NCI-H1092 (cell line): ENCODE results near the gene PDE4DIP.
"Not testable (repeated sequence)": the region's sequence is repeated elsewhere in the genome, so short reads cannot be mapped to it uniquely, and the experiment has no call there.

Experiments used
- DNase-seq: peaks from one replicate; lab custom pipeline; 2025; lab: John Stamatoyannopoulos, UW

PDE4DIP gene

DNA sequence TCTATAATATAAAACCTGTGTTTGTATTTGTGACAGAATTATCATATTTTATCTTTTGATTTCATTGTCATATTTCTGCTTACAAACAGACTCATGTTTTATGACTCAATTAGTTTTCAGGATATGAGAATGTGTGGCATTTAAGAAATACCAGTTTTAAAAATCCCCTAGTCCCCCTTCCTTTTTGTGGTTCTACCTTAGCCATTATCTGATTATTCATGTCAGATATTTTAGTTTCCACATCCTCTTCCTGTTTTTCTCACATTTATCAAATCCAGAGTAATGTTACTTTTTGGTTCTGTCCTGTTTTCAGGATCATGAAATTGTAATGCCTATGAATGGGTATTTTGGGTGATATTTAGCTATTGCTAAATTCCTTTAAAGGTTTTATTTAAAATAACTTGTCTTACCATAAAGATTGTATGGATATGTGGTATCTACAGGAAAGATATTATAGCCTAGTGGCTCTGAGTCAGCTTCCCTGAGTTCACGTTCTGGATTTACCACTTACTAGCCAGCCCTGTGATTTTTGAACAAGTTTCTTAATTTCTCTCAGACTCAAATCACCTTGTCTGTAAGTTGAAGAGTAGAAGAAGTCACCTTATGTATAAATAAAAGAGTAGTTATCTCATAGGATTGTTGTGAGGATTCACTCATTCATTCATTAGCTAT lies 131.8 kb downstream of the PDE4DIP start:
- not testable (repeated sequence) for DNase-seq

DNA sequence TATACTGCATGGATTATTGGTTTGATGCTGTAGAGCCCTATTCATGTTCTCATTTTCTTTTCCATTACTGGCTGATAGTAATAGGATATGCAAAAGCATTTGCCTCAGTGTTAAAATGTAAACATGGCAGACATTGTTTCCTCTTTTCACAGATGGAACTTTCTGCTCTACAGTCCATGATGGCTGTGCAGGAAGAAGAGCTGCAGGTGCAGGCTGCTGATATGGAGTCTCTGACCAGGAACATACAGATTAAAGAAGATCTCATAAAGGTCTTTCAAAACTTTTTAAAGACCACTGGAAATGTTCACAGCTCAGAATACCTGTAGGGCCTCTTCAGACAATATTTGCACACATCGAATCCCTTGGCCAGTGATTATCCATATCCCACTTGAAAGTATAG lies 133.6 kb downstream of the PDE4DIP start:
- not testable (repeated sequence) for DNase-seq

DNA sequence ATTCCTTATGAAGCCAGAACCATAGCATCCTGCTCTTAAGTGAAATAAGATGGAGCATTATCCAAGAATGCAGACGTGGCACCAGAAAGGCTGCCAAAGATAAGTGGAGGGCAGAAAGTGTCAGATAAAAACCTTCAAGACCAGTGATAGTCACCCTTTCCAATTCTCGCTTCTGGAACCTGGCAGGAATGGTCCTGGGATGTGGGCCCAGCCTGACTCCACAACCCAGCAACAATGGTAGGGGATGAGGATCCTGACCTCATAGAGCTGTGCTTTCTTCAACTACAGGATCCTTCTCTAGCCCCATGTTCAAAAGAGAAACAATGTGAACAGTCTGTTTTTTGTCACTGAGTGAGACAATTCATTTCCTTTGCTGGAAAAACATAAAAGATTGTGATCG lies 145.2 kb downstream of the PDE4DIP start:
- not testable (repeated sequence) for DNase-seq

DNA sequence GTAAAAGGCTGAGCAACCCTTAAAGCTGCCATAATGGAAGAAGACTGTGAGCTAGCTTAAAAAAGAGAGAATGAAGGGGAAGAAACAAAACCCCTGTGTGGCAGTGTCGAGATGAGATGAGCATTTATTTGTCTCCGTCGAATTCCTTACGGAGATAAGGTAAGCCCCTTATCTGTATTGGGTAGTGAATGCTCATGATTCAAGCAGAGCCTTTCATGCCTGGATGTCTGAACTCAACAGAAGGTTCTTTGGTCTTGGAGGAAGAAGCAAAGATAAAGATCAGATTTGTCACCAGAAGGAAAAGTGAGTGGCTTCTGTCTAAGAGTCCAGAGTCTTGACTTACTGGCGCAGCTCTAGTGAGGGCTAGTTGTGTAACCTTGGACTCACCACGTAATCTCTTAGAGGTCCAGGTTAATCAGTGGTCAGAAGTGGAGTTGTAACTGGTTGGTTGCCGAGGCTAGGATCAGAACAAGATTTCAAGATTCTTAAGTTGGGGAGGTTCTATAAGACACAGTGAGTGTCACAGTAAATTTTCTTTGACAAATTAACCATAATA lies 146.1 kb downstream of the PDE4DIP start:
- not testable (repeated sequence) for DNase-seq

DNA sequence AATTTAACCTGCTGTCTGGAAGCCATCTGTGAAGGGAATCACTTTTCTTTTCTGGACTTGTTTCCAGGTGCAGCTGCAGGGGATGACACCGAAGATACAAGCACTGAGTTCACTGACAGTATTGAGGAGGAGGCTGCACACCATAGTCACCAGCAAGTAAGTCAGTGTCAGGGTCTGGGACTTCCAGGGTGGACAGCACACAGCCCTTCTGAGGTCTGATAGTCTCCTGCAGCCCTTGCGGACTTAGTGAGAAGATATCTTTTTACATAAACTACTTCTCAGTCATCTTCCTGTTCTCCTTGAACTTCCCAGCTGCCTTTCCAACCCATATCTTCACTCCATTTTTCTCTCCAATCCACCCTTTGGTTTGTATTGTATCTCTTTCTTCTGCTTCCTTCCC lies 147.6 kb downstream of the PDE4DIP start:
- DNase-seq: not testable (repeated sequence)

DNA sequence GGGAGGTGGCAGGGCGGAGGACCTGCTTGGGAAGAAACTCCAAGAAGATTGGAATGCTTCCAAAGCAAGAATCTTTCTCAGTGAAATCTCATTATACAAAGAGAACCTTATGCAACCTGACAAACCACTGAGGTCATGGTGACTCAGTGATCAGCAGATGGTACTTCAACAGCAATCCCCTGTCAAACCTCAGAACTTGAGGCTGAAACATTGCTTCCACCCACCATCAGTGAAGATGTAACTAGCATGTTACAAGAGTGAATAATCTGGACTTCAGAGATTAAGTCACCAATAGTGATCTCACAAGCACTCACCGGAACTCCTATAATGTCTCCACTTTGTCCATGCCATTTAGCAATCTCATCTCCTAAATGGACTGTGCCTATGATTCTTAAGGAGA lies 148.1 kb downstream of the PDE4DIP start:
- DNase-seq: not testable (repeated sequence)

DNA sequence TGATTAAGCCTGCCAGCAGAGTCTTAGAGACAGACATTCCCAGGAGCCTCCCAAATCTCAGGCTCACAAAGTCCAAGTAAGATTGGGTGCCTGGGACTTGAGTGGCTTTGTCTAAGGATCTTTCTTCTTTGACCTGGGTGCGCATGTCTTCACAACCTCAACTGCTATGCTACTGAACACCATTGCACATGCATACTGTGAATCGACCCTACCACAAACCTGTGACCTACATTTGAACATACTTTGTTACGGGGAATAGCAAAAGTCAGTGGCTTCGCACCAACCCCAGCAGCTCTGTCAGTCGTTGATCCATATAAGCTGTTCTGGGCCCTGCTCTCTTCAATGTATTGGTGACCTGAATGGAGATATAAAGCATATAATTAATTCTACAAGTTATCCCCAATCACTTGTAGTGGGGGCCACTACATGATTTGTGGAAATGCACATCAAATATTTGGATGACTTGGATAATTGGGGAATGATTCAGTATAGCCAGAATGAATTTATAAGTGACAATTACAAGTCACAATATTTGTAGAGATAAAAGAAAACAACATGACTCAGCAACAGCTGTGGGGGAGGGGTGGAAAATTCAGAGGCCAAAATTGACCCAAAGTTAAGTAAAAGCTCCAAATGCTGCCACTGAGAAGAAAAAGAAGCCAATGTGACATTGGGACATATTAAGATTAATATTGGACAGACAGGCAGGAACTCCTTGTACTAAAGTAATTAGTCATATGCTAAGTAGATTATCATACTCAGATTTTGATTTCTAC lies 152.4 kb downstream of the PDE4DIP start:
- DNase-seq: not testable (repeated sequence)

DNA sequence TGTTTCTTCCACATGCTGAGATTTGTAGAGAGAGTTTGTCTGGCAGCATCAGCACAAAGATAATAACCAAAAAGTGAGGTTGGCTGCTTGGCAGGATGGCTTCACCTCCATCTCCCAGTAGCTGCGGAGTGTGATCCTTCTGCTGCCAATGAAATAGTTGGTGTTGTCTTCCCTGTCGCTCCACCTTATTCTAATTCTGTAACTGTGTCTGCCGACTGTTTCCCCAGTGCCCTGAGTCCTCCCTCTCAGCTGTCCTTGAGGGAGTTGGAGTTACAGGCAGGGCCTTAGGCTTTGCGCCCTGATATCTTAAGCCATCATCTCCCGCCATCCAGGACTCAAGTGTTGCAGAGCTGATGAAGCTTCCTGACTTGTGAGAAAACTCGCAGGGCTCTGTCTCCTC lies 153.2 kb downstream of the PDE4DIP start:
- DNase-seq: not testable (repeated sequence)

DNA sequence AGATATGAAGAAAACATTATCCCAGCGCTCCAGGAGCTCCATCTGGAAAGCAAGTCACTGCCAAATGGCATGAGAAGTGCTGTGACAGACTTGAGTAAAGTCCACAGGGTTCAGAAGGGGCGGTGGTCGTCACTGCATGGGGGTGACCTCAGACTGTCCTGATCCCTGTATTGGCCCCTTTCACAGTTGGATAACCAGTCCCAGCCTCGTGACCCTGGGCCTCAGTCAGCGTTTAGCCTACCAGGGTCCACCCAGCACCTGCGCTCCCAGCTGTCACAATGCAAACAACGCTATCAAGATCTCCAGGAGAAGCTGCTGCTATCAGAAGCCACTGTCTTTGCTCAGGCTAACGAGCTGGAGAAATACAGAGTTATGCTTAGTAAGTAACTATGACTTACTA lies 158.4 kb downstream of the PDE4DIP start:
- DNase-seq: not testable (repeated sequence)

DNA sequence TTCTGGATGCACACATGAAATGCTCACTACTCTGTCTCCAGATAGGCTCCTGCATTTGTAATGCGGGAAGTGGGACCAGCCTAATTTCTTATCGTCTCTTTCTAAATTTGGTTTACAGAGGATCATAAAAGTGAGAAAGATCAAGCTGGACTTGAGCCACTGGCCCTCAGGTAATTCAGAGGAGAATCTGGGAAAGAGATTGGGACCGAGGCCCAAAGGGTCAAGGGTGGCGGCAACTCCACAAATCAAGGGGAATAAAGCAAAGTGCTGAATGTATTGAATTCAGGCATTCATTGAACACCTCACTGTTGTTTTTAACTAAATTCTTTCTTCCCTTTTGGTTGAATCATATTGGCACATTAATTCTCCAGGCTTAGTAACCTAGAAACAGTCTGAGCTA lies 164.1 kb downstream of the PDE4DIP start:
- DNase-seq: not testable (repeated sequence)

DNA sequence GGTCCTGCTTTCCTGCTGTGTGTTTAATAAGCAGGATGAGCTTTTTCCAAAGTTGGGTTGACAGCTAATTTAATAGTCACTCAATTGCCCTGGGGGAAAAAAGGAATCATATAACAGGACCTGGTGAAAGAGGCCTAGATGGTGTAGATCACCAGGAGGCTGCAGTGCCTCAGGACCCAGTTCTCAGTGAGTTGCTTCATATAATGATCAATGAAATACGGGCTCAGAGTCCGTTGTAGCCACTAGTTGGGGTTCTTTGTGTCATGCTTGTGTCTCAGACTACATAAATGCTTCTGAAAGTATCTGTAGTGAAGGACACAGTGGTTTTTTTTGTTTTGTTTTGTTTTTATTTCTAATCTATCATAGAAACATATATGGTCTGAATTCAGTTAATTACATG lies 164.5 kb downstream of the PDE4DIP start:
- not testable (repeated sequence) for DNase-seq

DNA sequence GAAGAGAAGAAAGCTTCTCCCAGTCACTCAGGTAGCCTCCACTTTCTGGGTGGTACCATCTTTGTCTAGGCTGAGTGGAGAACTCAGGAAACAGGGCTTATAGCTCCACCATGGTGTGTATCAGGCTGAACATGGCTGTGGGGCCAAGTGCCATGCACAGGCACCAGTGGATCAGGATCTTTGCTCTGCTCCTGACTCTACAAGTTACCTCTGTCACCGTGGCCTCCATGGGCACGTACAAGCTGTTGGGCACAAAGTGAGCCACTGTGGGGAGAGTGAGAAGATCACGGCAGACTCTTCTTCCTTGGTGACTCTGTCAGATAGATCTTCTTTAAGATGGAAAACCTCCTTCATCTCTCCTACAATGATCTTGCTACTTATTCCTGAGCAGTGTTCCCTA lies 165.5 kb downstream of the PDE4DIP start:
- not testable (repeated sequence) for DNase-seq

DNA sequence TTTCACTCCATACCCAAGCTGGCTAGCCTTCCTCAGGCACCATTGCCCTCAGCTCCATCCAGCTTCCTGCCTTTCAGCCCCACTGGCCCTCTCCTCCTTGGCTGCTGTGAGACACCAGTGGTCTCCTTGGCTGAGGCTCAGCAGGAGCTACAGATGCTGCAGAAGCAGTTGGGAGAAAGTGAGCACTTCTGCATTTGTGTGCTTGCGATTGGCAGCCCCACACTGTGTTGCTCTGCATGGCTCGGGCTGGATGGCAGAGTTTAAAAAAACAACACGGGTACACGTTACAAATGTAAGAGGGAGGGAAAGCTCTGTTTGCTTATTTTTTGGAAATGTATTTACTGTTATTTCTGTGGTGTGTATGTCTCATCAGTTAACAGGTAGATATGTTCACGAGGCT lies 168.4 kb downstream of the PDE4DIP start:
- not testable (repeated sequence) for DNase-seq

DNA sequence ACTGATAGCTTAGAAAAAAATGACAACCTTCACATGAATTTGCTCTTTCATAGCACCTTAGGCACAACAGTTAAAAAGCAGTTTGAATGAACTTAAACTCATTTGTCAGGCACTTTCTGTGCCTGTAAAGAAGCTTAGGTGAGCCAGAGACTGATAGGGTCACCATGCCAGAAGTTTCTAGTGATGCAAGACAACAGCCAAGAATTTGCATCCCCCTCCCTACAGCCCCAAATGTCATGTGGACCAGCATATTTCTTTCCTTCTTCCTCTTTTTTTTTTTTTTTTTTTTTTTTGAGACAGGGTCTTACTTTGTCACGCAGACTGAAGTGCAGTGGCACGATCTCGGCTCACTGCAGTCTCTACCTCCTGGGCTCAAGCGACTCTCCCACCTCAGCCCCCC lies 169.3 kb downstream of the PDE4DIP start:
- DNase-seq: not testable (repeated sequence)

DNA sequence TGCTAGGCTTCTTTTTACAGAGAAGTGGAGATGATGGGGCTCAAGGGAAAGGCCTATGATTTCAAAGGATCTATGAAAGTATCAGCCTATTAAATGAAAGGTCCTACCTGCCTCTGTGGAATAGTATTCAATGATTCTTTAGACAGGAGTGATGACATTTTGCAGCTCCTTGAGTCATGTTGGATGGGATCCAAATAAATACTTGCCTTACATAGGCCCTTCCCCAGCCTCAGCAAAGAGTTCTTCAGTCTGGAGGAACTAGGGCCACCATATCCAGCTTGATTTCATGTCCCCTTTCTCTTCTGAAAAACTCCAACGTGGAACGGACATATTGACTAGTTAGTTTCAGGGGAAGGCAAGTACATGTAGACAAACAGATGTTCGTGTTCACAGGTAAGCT lies 171.3 kb downstream of the PDE4DIP start:
- not testable (repeated sequence) for DNase-seq

DNA sequence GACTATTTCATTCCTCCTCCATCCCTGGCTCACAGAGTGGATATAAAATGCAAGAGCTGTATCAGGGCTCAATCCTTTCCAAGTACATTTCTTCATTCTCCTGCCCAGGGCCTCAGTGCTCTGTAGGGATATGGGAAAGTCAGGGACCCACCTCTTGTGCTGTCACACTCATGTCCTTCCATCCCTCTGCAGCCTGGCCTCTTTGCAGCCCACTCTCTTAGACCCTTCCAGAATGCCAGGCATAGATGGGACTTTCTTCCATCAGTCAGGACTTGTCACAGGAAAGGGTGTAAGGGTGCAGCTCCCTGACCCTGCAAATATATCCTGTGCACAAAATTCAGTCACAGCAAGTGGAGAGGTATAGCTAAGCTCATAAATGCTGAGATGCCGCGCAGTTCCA lies 172.4 kb downstream of the PDE4DIP start:
- not testable (repeated sequence) for DNase-seq

DNA sequence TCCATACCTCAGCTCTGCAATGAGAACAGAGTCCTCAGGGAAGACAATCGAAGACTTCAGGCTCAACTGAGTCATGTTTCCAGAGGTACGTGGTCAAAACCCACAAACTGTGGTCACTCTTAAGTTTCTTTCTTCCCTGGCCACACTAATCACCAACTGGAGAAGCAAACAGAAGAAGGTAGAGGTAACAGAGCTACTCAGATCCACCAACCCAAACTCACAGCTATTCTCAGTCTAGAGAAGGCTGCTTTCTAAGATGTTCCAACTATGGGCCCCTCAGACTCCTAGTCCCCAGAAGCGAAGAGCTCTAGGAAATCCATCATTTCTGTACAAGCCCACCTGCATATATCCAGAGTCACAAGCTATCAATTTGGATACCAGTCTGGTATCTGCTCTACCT lies 174.3 kb downstream of the PDE4DIP start:
- not testable (repeated sequence) for DNase-seq

DNA sequence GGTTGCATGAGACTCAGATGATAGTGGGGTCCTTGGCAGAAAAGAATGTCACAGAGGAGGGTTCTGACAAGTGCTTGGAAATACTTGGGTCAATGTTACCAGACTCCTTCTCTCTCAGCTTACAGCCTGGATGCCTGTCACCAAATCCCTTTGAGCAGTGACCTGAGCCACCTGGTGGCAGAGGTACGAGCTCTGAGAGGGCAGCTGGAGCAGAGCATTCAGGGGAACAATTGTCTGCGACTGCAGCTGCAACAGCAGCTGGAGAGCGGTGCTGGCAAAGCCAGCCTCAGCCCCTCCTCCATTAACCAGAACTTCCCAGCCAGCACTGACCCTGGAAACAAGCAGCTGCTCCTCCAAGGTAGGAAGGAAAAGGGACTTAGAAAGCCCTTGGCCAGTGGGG lies 180.1 kb downstream of the PDE4DIP start:
- DNase-seq: not testable (repeated sequence)

DNA sequence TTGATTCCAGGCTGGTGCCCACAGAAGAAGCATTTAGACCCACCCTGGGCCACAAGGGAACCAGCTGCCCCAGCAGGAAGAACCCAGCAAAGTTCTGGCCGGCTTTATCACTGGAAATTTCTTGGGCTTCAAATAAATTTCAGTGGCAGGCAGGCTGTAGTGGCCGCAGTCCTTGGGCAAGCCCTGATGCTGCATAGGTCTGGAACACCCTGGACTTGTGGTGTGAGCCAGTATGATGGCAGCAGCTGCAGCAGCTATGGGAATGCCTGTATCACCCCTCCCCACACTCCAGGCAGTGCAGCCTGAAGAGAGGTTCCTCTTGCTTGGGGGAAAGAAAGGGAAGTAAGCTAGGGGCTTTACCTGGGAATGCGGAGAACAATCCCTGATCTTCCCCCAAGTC lies 189.7 kb downstream of the PDE4DIP start:
- DNase-seq: not testable (repeated sequence)

DNA sequence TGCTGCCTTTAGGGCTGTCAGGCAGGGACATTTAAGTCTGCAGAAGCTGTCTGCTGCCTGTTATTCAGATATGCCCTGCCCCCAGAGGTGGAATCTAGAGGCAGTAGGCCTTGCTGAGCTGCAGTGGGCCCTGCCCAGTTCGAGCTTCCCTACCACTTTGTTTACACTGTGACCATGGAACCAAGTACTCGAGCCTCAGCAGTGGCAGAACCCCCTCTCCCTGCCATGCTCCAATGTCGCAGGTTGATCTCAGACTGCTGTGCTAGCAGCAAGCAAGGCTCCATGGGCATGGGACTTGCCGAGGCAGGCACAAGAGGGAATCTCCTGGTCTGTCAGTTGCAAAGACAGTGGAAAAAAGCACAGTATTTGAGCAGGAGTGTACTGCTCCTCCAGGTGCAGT lies 198.8 kb downstream of the PDE4DIP start:
- DNase-seq: not testable (repeated sequence)

DNA sequence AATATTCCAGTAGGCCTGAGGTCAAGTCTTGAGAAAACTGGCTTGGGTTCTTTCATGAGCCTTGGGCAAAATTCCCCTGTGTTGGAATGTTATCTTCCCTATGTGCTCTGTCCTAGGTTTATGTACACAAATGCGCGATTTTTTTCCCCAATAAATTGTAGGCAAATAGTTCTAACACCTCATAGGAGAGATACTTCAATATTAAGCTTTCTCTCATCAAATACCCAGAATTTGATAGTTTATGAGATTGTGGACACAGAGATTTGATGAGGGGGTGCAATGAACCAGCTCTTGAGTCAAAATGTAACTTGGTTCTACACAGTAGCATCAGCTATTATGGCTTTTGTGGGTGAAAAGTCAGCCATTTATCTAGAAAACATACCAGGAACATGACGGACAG lies 220.4 kb downstream of the PDE4DIP start:
- not testable (repeated sequence) for DNase-seq

DNA sequence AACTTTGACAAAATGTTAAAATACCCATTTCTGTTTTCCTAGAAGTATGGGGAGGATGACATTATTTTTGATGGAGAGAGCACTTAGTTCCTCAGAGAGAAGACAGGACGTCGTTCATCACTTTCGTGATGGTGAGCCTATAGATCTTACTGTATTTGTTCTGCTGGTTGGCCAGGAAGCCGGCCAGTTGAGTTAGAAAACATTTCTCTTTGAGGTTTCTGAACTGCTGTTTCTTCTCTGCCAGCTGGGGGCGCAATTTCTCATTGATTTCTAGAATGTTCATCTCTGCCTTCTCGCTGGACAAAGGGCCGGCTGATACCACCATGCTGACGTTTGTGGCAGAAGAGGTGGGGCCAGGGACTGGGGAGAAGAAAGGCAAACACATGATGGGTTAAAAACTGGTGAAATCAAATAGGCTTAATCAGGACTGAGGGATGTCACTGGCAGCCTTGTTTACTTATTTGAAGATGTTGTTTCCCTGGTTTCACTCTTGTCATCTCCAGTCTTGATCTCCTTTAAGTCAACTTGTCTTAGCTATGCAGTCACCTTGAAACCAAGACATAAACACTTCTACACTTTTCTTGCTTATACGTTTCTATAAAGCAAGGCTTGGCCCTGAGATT lies 231.4 kb downstream of the PDE4DIP start:
- DNase-seq: not testable (repeated sequence)
